GM21447 (cell line): ENCODE results near the gene AP3B1.
"Not testable (repeated sequence)": the region's sequence is repeated elsewhere in the genome, so short reads cannot be mapped to it uniquely, and the experiment has no call there.

Source experiments
- ATAC-seq: cut with Tn5 transposase; IDR thresholded peaks from one replicate; pipeline ENCODE4 v1.9.1; 2021; ENCODE audit not compliant: unreplicated experiment

Gene AP3B1

GRCh38 chr5:78170335-78170734 lies 124.2 kb downstream of the AP3B1 start:
- ATAC-seq: not testable (repeated sequence)

GRCh38 chr5:78162253-78162862 lies 132.1 kb downstream of the AP3B1 start:
- ATAC-seq: no peak

GRCh38 chr5:78157001-78157400 lies 137.5 kb downstream of the AP3B1 start:
- ATAC-seq: no peak

GRCh38 chr5:78151594-78152271 lies 142.8 kb downstream of the AP3B1 start:
- ATAC-seq: no peak

- no peak for ATAC-seq
Observed at GRCh38 chr5:78137290-78137689, 157.2 kb downstream of the AP3B1 start.

- no peak for ATAC-seq
Observed at GRCh38 chr5:78133423-78133822, 161.1 kb downstream of the AP3B1 start.

- ATAC-seq: no peak
Observed at GRCh38 chr5:78132507-78132906, 162.0 kb downstream of the AP3B1 start.

GRCh38 chr5:78129597-78129996 lies 164.9 kb downstream of the AP3B1 start:
- ATAC-seq: no peak

GRCh38 chr5:78127875-78128274 lies 166.6 kb downstream of the AP3B1 start:
- ATAC-seq: no peak

GRCh38 chr5:78126536-78126935 lies 168.0 kb downstream of the AP3B1 start:
- no peak for ATAC-seq

- no peak for ATAC-seq
Observed at GRCh38 chr5:78116167-78116566, 178.3 kb downstream of the AP3B1 start.

- peak; percentile 58 for ATAC-seq
Observed at GRCh38 chr5:78113689-78114264, 180.7 kb downstream of the AP3B1 start.

GRCh38 chr5:78112931-78113330 lies 181.6 kb downstream of the AP3B1 start:
- no peak for ATAC-seq

GRCh38 chr5:78109891-78110324 lies 184.6 kb downstream of the AP3B1 start:
- ATAC-seq: peak; percentile 62

GRCh38 chr5:78108564-78108963 lies 185.9 kb downstream of the AP3B1 start:
- no peak for ATAC-seq

- ATAC-seq: no peak
Observed at GRCh38 chr5:78103232-78103918, 191.1 kb downstream of the AP3B1 start.

GRCh38 chr5:78102500-78102899 lies 192.0 kb downstream of the AP3B1 start:
- ATAC-seq: no peak

- no peak for ATAC-seq
Observed at GRCh38 chr5:78095125-78095524, 199.4 kb downstream of the AP3B1 start.

GRCh38 chr5:78090002-78090401 lies 204.5 kb downstream of the AP3B1 start:
- no peak for ATAC-seq

GRCh38 chr5:78078858-78079257 lies 215.6 kb downstream of the AP3B1 start:
- no peak for ATAC-seq

- ATAC-seq: no peak
Observed at GRCh38 chr5:78077369-78078068, 217.0 kb downstream of the AP3B1 start.
